GM18499 (cell line): ENCODE data around the gene TLCD1.
"Not testable (repeated sequence)": the region's sequence is repeated elsewhere in the genome, so short reads cannot be mapped to it uniquely, and the experiment has no call there.

Source experiments
- ATAC-seq: cut with Tn5 transposase; IDR thresholded peaks from one replicate; pipeline ENCODE4 v1.9.1; 2021; ENCODE audit warnings: moderate number of reproducible peaks; ENCODE audit not compliant: insufficient read depth, unreplicated experiment

Gene TLCD1

DNA sequence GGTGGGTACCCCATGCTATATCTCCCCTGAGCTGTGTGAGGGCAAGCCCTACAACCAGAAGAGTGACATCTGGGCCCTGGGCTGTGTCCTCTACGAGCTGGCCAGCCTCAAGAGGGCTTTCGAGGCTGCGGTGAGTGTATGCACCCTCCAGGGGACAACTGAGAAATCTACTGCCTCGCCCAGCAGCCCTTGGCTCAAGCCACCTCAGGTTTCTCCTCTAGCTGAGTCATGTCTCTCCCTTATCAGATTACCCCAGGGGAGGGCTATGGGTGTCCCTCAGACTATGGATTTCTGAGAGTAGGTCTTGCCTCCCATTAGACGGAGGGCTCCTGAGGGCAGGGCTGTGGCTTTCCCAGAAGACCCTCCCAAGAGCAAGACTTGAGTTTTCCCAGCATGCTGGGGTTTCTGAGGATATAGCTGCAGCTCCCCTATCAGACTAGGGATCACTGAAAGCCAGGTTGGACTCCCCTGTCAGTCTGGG, 9.2 kb upstream of the TLCD1 start:
- no peak for ATAC-seq

DNA sequence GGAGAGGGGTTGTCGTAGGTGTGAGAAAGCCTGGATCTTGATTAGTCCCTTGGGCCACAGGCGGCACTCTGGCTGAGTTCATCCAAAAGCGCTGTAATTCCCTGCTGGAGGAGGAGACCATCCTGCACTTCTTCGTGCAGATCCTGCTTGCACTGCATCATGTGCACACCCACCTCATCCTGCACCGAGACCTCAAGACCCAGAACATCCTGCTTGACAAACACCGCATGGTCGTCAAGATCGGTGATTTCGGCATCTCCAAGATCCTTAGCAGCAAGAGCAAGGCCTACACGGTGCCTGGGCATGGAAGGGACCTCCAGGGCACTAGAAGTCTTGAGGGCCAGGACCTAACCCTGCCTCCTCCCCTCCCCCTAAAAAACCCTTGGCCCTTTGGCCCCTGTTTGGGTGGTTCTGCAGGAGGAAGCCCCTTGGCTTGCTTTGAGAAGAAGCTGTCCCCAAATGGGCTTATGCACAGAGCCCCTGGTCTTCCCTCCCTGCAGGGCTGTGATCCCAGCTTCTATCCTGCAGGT, 8.7 kb upstream of the TLCD1 start:
- ATAC-seq = no peak

DNA sequence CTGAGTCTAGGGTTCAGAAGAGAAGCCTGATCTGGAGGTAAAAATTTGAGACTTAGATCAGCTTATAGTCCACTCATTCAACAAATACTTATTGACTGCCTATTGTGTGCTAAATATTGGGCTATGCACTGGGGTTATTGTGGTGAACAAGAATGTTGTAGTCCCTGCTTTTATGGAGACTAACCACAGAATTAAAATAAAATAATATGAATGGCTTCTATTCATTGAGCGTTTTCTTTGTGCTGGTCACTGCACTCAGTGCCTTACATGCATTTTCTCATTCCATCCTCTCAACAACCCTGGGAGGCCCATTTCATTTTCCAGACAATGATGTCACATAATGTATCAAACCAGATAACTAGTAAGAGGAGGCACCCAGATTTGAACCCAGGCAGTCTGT, 7.3 kb upstream of the TLCD1 start:
- no peak for ATAC-seq

DNA sequence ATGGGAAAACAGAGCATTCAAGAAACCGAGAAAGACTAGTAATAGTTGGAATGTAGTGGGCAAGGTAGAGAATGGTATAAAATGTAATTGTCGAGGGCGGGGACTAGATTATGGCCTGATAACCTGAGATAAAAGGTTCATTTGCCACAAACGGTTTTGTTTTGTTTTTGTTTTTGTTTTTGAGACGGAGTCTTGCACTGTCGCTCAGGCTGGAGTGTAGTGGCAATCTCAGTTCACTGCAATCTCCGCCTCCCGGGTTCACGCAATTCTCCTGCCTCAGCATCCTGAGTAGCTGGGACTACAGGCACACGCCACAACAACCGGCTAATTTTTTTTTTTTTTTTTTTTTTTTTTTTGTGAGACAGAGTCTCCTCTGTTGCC, 3.9 kb upstream of the TLCD1 start:
- no peak for ATAC-seq

DNA sequence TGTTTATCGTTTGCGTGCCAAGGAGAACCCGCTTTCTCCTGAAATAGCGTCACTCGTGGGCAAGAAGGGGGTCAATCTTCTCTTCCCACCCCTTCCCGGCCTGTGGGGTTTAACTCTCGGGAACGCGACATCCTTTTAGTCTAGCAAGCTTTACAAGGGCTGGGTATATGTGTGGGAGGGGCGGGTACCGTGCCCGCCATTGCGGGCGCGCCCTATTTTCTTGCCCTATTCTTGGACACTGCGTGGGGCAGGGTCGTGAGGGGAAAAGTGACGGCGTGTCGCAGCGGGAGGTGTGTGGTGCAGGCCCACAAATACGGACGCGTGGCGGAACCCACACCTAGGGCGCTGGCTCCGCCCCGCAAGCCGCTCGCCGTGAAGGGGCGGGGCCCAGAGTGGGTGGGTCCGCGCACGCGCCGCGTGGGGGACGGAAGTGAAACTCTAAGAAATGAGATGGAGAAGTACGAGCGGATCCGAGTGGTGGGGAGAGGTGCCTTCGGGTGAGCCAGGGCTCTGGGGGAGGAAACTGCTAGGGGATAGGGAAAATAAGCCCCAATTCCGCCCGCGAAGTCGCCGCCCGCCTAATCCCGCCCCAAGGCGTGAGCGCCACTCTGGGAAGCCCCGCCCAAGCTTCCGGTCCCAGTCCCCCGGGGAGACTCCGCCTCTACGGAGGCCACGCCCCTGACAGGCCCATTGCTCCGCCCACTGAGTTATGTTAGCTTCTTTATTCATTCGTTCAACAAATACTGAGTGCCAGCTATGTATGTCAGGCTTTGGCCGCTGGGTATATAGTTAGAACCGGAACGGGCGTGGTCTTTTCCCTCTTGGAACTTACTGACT, 2.5 kb upstream of the TLCD1 start, which contains the start of gene NEK8:
TSS of gene NEK8 (plus strand) at position 425 of the 837 bp plus-strand sequence. CDS start at position 451, 26 bp downstream.
- peak; percentile 22 for ATAC-seq

DNA sequence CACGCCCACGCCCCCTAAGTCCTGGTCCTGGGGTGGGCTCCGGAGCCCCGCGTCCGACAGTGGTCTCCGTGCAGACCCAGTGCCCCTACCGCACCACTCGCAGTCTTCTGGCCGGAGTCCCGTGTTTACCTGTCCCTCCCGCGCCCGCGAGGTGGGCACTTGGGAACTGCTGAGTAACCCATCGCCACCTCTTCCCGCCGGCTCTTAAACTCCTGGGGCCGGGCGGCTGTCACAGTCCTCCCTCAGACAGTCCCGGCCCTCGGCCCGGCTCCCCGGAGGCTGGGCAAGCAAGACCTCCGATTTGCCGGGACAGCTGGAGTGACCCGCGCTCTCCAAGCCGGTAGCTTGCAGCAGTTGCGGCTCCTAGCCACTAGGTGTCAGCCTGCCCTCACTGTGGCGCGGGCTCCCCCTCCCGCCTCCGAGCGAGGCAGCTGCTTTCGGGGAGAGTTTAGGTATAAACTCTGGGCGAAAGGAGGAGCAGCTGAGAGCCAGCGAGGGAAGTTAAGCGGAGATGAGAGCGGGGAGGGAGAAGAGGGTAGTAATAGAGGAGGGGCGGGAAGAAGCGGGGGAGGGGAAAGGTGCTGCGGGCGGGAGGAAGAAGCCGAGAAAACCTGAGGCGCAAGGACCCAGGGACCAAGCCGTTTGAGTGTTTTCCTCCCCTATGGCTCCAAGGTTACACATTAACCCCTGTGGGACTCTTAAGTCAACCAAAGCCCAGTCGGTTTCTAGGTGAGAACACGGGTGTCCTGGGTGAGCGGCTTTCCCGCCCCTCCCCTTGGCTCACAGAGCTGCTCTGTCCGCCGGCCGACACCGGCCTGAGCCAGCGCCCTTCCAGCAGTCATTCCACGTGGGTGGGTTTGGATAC, 826 bp upstream of the TLCD1 start:
- ATAC-seq = no peak

DNA sequence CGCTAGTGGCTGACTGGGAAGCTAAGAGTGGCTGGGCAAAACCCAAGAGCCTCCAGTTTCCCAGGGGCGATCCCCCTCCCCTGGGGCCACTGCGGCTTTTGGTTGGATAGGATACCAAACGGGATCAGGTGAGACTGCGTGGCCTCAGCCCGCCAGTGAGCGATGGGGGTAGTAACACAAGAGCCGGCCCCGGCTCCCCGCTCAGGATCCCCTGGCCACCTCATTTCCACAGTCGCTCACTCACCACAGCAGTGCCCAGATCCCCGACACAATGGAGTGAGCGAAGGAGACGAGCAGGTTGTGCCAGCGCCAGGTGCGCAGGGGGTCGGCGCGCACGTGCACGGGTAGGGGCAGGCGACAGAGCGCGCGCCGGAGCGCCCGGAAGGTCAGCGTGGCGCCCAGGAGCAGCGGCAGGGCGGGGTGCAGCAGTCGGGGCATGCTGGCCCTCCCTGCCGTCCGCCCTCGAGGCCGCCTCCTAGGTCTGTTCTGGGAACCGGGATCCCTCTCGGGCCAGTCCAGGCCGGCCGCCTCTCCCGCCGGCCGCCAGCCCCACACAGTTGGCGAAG, 290 bp downstream of the TLCD1 start:
- no peak for ATAC-seq

DNA sequence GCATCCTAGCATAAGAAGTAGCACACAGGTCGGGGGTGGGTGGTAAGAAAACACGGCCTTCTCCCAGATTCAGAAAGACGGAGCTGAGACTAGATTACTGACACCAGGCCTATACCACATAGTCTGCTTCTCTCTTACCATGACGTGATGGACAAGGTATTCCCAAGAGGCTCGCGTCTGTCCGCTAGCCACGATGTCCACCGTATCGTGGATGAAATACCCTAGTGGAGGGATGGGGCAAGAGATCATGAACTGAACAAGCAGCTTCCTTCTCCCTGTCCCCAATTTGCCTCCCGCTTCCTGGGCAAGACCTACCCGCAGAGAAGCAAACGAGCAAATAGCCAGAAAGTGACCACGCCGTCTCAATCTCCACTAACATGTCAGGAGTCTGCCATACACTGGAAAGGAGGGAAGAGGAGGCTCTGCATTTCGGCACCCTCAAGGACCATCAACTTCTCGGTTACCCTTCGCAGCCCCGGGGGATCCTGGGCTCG, 820 bp downstream of the TLCD1 start:
- ATAC-seq = no peak

DNA sequence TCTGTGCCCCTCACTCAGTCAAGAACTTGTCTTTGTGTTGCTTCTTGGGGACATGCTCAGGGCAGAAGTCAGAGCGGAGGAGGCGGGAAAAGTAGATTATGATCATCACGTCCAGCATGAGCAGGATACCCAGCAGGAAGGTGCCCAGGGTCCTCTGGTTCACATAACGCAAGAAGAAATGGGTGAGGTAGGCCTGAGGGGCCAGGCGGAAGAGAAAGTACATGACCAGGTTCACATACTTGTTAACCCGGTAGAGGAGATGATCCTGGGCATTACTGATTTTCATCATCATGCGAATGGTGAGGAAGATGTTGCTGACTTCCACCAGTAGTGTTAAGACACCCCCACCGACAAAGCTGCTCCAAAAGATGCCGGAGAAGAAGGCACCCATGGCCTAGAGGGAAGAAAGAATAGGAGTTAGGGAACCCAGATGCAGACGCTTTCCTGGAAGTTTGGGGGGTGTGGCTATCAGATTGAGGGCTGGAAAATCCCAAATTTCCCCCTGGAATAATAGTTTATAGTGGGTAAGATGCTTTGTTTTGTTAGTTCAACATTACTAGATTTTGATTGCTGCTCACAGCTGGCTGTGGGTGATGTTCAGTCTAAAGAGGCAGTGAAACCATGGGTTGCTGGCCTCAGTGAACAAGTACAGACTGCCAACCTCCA, 1.4 kb downstream of the TLCD1 start:
- no peak for ATAC-seq

DNA sequence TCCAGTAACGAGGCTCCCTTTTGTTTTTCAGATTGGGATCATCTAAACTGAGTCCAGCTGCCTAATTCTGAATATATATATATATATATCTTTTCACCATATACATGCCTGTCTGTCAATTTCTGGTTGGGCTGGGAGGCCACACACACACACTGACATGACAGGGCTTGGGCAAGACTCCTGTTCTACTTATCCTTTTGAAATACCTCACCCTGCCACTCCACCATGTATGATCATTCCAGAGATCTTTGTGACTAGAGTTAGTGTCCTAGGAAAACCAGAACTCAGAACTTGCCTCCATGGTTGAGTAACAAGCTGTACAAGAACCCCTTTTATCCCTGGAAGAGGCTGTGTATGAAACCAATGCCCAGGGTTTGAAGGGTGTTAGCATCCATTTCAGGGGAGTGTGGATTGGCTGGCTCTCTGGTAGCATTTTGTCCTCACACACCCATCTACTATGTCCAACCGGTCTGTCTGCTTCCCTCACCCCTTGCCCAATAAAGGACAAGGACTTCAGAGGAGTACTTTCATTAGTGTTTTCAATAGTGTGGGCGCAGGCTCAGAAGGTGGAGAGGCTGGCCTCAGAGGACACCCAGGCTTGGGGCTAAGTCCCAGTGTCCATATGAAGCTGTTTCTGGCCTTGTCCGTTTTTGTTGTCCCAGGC, 2.1 kb downstream of the TLCD1 start:
- ATAC-seq = not testable (repeated sequence)

DNA sequence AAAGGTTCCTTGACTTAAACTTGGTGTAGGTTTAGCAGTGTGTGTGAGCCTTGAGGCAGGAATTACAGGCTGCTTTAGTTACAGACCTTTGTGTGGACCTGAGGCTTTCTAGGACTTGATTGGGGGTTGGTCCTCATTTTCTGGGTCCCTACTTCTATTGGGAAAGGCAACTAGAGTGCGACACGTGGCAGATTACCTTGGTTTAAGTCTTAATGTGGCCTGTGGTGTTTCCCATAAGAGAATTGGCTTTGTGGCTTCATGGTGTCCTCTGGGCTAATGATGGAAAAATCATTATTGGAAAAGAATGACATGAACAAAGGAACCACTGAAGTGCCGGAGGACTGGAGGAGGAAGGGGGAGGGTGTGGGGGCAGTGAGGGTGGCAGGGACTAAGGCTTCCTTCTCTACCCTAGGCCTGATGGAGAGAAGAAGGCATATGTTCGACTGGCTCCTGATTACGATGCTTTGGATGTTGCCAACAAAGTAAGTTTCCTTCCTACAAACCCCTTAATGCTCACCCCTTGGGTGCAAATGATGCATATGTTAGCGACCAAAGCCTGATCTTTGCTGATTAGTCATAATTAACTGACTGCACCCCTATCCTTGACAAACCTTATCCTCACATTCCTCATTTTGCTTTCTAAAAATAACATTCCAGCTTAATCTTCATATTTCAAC, 2.7 kb downstream of the TLCD1 start:
- ATAC-seq = no peak

DNA sequence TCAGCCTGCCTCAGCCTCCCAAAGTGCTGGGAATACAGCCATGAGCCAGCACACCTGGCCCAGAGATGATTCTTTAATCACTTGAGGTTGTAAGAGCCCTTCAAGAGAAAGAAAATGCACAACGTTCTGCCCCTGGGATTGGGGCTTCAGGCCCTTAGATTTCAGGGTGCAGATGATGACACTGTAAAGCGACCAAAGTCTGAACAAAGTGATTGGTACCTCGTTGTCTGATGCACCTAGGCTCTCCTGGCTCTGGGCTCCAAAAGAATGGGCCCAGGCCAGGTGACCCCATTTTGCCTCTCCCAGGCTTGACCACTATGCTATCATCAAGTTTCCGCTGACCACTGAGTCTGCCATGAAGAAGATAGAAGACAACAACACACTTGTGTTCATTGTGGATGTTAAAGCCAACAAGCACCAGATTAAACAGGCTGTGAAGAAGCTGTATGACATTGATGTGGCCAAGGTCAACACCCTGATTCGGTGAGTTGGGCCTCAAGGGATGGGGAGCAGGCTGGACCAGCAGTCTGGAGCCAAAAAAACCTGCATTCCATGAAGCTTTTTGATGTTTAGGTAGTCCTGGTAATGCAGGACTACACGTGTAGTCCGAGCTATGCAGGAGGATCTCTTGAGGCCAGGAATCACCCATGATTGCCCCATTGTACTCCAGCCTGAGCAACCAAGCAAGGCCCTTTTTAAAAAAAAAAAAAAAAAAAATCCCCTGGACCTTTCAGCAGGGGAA, 3.4 kb downstream of the TLCD1 start:
- ATAC-seq = no peak

DNA sequence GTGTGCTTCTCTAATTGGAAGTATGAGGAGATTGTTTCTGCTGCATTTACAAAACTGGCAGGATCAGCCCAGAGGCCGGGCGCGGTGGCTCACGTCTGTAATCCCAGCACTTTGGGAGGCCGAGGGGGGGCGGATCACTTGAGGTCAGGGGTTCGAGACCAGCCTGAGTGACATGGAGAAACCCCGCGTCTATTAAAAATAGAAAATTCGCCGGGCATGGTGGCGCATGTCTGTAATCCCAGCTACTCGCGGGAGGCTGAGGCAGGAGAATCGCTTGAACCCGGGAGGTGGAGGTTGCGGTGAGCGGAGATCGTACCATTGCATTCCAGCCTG, 5.1 kb downstream of the TLCD1 start:
- ATAC-seq = not testable (repeated sequence)

DNA sequence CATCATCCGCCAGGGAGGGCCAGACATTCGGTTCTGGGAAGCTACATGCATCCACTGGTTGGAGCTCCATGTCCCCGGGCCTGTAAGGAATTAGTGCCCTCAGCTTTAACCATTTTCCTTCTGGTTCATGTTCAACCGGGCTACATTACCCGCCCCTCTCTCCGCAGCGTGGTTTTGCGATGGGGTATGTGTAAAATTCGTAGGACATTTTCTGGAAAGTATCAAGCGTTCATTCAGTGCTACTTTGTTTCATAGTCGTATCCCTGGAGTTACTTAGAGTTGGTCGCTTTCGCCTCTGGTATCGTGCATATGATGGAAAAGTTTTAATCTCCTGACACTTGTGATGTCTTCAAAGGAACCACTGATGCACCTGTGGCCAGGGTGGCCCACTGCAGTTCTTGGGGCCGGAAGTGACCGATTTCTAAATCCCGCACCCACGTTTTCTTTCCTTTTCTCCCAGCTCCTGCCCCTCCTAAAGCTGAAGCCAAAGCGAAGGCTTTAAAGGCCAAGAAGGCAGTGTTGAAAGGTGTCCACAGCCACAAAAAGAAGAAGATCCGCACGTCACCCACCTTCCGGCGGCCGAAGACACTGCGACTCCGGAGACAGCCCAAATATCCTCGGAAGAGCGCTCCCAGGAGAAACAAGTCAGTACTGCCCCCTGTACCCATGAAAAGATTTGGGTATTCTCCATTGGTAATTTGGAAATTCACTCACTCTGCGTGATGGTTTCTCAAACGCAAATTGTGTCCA, 5.6 kb downstream of the TLCD1 start:
- ATAC-seq = no peak

DNA sequence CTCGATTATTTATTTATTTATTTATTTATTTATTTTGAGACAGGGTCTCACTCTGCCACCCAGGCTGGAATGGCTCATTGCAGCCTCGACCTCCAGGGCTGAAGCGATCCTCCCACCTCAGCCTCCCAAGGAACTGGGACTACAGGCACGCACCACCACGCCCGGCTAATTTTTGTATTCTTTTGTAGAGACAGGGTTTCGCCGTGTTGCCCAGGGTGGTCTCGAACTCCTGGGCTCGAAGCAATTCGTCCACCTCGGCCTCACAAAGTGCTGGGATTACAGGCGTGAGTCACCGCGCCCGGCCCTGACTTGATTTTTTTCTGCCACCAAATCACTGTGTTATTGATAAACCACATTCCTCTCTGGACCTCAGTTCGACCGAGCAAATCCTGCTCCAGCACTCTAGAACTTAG, 7.0 kb downstream of the TLCD1 start:
- no peak for ATAC-seq

DNA sequence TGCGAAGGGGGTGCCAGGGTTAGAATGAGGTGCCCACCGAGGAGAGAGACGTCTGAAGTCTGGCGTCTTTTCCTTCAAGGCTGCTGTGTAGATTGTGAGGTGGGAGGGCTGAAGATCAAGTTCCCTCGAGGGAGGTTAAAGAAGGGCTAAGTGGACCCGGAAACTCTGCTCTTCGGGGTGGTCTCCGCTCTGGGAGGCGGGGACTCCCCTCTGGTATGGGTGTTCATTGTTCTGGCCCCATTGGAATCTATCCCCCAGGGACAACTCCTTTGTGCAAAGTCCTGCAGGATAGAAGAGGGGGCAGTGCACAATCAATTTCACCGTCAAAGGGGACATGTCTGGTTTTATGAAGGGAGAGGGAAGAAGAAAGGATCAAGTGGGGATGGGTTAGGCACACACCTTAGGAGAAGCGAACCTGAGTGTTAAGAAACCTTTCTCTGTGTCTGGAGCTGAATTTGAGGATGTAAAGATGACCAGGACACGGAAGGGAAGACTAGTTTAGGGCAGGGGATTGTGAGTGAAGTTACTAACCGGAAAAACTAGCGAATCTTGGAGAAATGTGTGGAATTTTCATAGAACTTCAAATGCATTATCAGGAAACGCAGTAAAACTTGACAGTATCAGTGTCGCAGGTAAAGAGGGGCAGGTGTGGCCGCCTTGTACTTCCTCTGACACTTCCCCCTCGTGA, 7.6 kb downstream of the TLCD1 start:
- ATAC-seq = no peak
